Mononuclear cell (primary cell): ENCODE results near the gene CDKL5. TPM values are rescaled to one million over a fixed set of nuclear protein-coding genes. Genes with fewer than 3 reads are reported as not detected.

Source experiments
- H3K27me3 ChIP-seq: 2 replicates; pipeline ENCODE4 v1.6.0; 2011; ENCODE audit warnings: low read length, control low read depth; ENCODE audit not compliant: insufficient read depth
- H3K4me1 ChIP-seq: 2 replicates; pipeline ENCODE4 v1.5.1; 2011; ENCODE audit warnings: mild to moderate bottlenecking, low read length, control low read depth; ENCODE audit not compliant: insufficient read depth
- H3K4me3 ChIP-seq: 2 replicates; pipeline ENCODE4 v1.5.1; 2011; ENCODE audit warnings: mild to moderate bottlenecking, low read length, moderate library complexity
- H3K9me3 ChIP-seq: 2 replicates; pipeline ENCODE4 v1.5.1; 2011; ENCODE audit warnings: low read depth, mild to moderate bottlenecking, control low read depth, low read length
- total RNA-seq: library from RNA; depleted of rRNA; stranded (reverse); fragments of >200 nt; gene quantifications from one replicate; pipeline ENCODE4 v1.2.3, GENCODE V29; 2012

The CDKL5 gene
- total RNA-seq, 1 donor, result 1.6 TPM

DNA sequence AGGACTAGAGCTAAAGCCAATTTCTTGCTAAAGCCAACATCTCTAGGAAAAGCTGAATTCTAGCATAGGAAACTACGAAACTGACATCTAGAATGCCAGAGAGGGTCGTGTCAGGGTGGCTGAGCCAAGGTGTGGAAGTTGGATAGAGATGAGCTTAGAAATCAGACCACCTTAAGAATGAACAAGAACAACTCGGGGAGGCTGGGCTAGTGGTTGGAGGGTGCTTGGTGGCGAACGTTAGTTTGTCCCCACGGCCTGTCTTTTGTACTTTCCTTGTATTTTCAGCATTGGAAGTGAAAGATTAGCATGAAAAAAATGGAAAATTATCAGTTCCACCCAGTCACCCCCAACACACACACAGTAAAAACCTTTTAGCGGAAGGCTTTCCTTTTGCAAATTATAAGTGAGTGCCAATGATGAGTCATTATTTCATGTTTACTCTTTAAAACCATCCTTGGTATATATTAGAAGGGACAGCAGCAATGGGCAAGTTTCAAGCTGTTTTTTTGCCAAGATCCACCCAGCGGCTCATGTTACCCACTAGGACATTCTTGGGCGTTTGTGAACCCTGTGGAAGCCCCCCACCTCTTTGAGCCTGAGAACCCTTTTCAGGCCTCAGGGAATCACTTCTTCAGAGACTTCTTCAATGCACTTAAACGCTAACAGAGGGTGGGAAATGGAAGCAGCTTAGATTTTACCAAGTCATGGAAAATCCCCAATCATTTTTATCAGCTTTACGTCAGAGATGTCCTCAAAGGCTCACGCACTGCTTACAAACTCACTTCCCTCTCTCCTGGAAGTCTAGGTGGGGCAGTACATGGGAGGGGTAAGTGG lies 277.2 kb downstream of the CDKL5 start:
- H3K4me1 ChIP-seq, result no peaks in the 10 kb centered on the region
- H3K9me3 ChIP-seq, result no peaks in the 10 kb centered on the region
- H3K4me3 ChIP-seq, result no peak overlapping the region
- H3K27me3 ChIP-seq, result no peaks in the 10 kb centered on the region

Other genes starting within 250 kb of the CDKL5 start
- gene BEND2, start 204.7 kb upstream of the CDKL5 start, total RNA-seq, result 7.7 TPM
- 0.63 TPM for gene SCML2, start 70.9 kb upstream of the CDKL5 start, total RNA-seq
- not detected for gene RS1, start 246.5 kb downstream of the CDKL5 start, total RNA-seq